ACC112 (cell line): ENCODE results near the gene FGFRL1.

Source experiments
- H2AFZ ChIP-seq: fragments of 200-600 bp; sonication (generic); one replicate; pipeline ENCODE4 v1.6.0; 2017; ENCODE audit warnings: antibody characterized with exemption, low read length; ENCODE audit not compliant: unreplicated experiment
- H3K27ac ChIP-seq: fragments of 200-600 bp; sonication (generic); 2 replicates; pipeline ENCODE4 v1.5.1; 2014; ENCODE audit warnings: low read depth, mild to moderate bottlenecking, antibody characterized with exemption, low read length, moderate library complexity
- H3K27me3 ChIP-seq: fragments of 200-600 bp; sonication (generic); 2 replicates; pipeline ENCODE4 v1.6.1; 2014; ENCODE audit warnings: mild to moderate bottlenecking, antibody characterized with exemption, low read length, moderate library complexity, mixed read lengths; ENCODE audit not compliant: insufficient read depth
- H3K36me3 ChIP-seq: fragments of 200-600 bp; sonication (generic); 2 replicates; pipeline ENCODE4 v1.6.1; 2016; ENCODE audit warnings: mild to moderate bottlenecking, antibody characterized with exemption, low read length, moderate library complexity, mixed read lengths; ENCODE audit not compliant: insufficient read depth
- H3K4me1 ChIP-seq: fragments of 200-600 bp; sonication (generic); one replicate; pipeline ENCODE4 v1.6.1; 2016; ENCODE audit warnings: low read length, mixed read lengths; ENCODE audit not compliant: insufficient read depth, unreplicated experiment, control insufficient read depth
- H3K4me3 ChIP-seq: fragments of 200-600 bp; sonication (generic); 2 replicates; pipeline ENCODE4 v1.5.1; 2014; ENCODE audit warnings: mild to moderate bottlenecking, low read depth, low read length
- H3K79me2 ChIP-seq: fragments of 200-600 bp; sonication (generic); one replicate; pipeline ENCODE4 v1.6.0; 2016; ENCODE audit warnings: low read length; ENCODE audit not compliant: control insufficient read depth, unreplicated experiment, insufficient read depth

FGFRL1 gene

DNA sequence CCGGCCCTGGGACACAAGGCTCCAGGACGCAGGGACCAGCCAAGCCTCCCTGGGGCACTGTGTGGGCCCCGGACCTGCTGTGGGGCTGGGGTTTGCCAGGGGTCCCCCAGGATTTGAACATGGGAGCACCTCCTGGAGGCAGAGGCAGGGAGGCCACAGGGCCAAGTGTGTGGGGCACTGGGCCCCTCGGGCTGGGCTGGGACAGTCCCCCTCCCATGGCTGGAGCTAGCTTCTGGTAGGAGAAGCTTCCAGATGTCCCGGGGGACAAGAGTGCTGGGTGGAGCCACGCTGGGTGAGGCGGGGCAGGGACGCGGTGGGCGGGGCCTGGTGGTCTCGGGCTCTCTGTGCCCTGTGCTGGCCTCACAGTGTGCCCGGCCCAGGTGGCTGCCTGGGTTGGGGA is 18.6 kb downstream of the FGFRL1 start:
- peaks cover 12% of the 10 kb centered on the region for H3K4me1 ChIP-seq
- H2AFZ ChIP-seq, result no peak overlapping the region
- H3K27me3 ChIP-seq, result no peaks in the 10 kb centered on the region
- H3K79me2 ChIP-seq, result no peaks in the 10 kb centered on the region
- no peak overlapping the region for H3K27ac ChIP-seq
- H3K4me3 ChIP-seq, result no peak overlapping the region
- H3K36me3 ChIP-seq, result peaks cover 8% of the 10 kb centered on the region; the same call in 1 of the 2 replicates

DNA sequence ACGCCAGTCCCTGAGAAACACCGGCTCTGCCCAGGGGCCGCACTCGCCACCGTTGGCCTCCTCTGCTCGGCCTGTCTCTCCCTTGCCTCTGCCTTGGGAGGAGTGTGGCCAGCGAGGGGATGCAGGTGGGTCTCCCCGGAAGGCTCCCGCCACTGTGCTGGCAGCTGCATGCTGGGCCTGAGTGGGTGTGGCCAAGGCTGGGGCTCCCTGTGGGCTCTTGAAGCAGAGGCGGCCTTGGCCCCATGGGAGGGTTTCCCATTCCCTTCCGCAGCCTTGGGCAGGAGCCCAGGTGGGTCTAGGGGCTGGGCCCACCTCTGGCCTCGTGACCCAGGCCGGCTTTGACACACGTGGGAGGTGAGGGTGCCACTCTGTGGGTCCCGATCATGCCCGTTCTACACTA is 19.1 kb downstream of the FGFRL1 start:
- H3K27ac ChIP-seq, result no peak overlapping the region
- H3K79me2 ChIP-seq, result no peaks in the 10 kb centered on the region
- H2AFZ ChIP-seq, result no peak overlapping the region
- no peak overlapping the region for H3K4me3 ChIP-seq
- H3K36me3 ChIP-seq, result peaks cover 5% of the 10 kb centered on the region; the same call in 1 of the 2 replicates
- no peaks in the 10 kb centered on the region for H3K27me3 ChIP-seq
- peaks cover 12% of the 10 kb centered on the region for H3K4me1 ChIP-seq

- Histone ChIP-seq H3K27ac (no peak overlapping the region), H3K79me2 (no peaks in the 10 kb centered on the region), H3K27me3 (no peaks in the 10 kb centered on the region), H2AFZ (no peak overlapping the region), H3K36me3 (no peaks in the 10 kb centered on the region), H3K4me3 (no peak overlapping the region), H3K4me1 (peaks cover 12% of the 10 kb centered on the region)
These were observed 19.9 kb downstream of the FGFRL1 start for GRCh38 chr4:1031346-1031745.

- Histone ChIP-seq H3K4me1 (peaks cover 12% of the 10 kb centered on the region), H3K4me3 (no peak overlapping the region), H3K36me3 (no peaks in the 10 kb centered on the region), H3K79me2 (no peaks in the 10 kb centered on the region), H2AFZ (no peak overlapping the region), H3K27ac (no peak overlapping the region), H3K27me3 (no peaks in the 10 kb centered on the region)
These were observed 20.8 kb downstream of the FGFRL1 start for GRCh38 chr4:1031956-1032795.

GRCh38 chr4:1032861-1033260 is 21.4 kb downstream of the FGFRL1 start:
- H3K36me3 ChIP-seq, result no peaks in the 10 kb centered on the region
- H3K27me3 ChIP-seq, result no peaks in the 10 kb centered on the region
- H3K27ac ChIP-seq, result no peak overlapping the region
- H3K4me1 ChIP-seq, result peaks cover 12% of the 10 kb centered on the region
- H3K4me3 ChIP-seq, result no peak overlapping the region
- H2AFZ ChIP-seq, result no peak overlapping the region
- H3K79me2 ChIP-seq, result no peaks in the 10 kb centered on the region

DNA sequence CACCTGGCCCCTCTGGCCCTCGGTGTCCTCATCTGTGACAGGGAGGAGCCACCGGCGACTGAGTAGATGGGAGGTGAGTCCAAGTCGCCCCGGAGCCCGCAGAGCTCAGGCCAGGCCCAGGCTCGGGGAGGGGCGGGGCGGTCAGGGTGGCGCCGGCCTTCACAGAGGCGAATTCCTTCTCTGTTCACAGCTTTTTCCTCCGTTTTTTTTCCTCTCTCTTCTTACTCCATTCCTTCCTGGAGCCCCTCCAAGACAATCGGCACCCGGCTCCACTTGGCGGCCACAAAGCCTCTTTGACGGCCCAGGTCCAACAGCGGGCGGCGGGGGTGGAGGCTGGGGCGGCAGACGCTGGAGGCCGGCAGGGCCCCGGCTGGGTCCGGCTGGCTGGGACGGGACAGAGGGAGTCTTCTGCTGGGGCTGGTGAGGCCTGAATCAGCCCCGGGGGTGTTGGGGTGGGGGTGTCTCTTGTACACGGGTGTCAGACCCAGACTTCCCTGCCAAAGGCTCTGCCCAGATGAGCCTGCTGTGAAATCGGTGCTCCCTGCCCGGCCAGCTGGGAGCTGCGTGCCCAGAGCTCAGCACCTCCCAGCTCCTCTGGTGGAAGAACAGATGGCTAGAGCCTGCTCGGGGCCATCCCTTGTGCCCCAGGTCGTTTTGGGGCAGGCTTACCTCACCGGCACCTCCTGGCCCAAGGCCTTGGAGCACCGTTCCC is 22.6 kb downstream of the FGFRL1 start:
- peak overlapping the region; percentile 61 for H3K27ac ChIP-seq
- peak overlapping the region; percentile 65 for H2AFZ ChIP-seq
- H3K4me1 ChIP-seq, result peaks cover 13% of the 10 kb centered on the region
- peak overlapping the region; percentile 73 for H3K4me3 ChIP-seq
- no peaks in the 10 kb centered on the region for H3K36me3 ChIP-seq
- H3K27me3 ChIP-seq, result no peaks in the 10 kb centered on the region
- H3K79me2 ChIP-seq, result no peaks in the 10 kb centered on the region

GRCh38 chr4:1035510-1035909 is 24.1 kb downstream of the FGFRL1 start:
- no peak overlapping the region for H3K4me3 ChIP-seq
- no peak overlapping the region for H3K27ac ChIP-seq
- H2AFZ ChIP-seq, result no peak overlapping the region
- no peaks in the 10 kb centered on the region for H3K27me3 ChIP-seq
- H3K36me3 ChIP-seq, result no peaks in the 10 kb centered on the region
- H3K4me1 ChIP-seq, result peaks cover 28% of the 10 kb centered on the region
- H3K79me2 ChIP-seq, result no peaks in the 10 kb centered on the region

DNA sequence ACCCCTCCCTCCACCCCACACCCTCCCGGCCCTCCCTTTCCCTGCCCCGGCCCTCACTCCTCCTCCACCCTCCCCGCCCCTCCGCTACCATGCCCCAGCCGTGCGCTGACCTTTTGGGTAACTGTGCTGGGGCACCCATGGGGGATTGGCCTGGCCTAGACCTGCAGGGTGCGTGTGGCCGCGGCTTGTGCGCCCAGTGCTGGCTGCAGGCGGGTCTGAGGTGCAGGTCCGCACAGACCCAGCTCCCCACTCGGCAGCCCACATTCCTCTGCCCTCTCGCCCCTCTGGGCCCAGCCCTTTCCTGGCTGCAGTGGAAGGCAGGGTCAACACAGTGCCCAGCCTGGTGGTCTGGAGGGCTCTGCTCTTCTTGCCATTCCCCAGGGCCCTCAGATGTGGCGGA is 24.7 kb downstream of the FGFRL1 start:
- no peaks in the 10 kb centered on the region for H3K36me3 ChIP-seq
- H3K27ac ChIP-seq, result no peak overlapping the region
- H3K4me1 ChIP-seq, result peaks cover 32% of the 10 kb centered on the region
- H3K27me3 ChIP-seq, result no peaks in the 10 kb centered on the region
- H3K4me3 ChIP-seq, result no peak overlapping the region
- H2AFZ ChIP-seq, result no peak overlapping the region
- no peaks in the 10 kb centered on the region for H3K79me2 ChIP-seq

GRCh38 chr4:1036976-1037810 is 25.8 kb downstream of the FGFRL1 start:
- H2AFZ ChIP-seq, result no peak overlapping the region
- H3K27me3 ChIP-seq, result no peaks in the 10 kb centered on the region
- H3K4me3 ChIP-seq, result no peak overlapping the region
- H3K27ac ChIP-seq, result no peak overlapping the region
- peaks cover 43% of the 10 kb centered on the region for H3K4me1 ChIP-seq
- no peaks in the 10 kb centered on the region for H3K36me3 ChIP-seq
- no peaks in the 10 kb centered on the region for H3K79me2 ChIP-seq

DNA sequence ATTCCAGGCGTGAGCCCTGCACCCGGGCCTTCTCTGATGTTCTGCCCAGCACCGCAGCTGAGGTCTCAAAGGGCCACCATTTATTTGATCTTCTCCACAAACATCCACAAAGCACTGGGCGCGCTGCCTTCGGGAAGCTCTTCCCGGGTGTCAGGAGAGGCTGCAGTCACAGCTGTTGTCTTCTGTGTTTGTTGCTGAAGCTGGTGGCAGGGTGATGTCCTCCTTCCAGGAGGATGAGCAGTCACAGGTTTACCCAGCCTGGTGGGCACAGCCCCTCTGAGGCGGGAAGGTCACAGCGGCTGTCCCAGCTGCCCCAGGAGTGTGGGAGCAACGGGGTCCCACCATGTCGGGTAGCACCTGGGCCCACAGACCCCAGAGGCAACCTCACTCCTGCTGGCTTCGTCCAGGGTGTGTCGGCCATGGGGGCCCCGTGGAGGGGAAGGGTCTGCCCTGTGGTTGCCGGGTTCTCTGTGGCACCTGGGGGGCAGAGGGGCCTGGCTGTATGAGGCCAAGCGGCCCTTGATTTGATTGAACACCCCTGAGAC is 27.6 kb downstream of the FGFRL1 start:
- H3K27ac ChIP-seq, result no peak overlapping the region
- H2AFZ ChIP-seq, result no peak overlapping the region
- no peaks in the 10 kb centered on the region for H3K36me3 ChIP-seq
- no peaks in the 10 kb centered on the region for H3K79me2 ChIP-seq
- no peaks in the 10 kb centered on the region for H3K27me3 ChIP-seq
- H3K4me3 ChIP-seq, result no peak overlapping the region
- H3K4me1 ChIP-seq, result peaks cover 48% of the 10 kb centered on the region
